Measurements from ENCODE around the gene C16orf54. TPM values are rescaled to one million over a fixed set of nuclear protein-coding genes. Genes with fewer than 3 reads are reported as not detected.
A peak's percentile ranks its signal among the peaks of the same experiment; 100 is the strongest.
"Not testable (repeated sequence)": the region's sequence is repeated elsewhere in the genome, so short reads cannot be mapped to it uniquely, and the experiment has no call there.

Gene C16orf54
- total and polyA plus RNA-seq, 5 experiments from 2014 or later = 20.7 to 110 (median 32.7) TPM

DNA sequence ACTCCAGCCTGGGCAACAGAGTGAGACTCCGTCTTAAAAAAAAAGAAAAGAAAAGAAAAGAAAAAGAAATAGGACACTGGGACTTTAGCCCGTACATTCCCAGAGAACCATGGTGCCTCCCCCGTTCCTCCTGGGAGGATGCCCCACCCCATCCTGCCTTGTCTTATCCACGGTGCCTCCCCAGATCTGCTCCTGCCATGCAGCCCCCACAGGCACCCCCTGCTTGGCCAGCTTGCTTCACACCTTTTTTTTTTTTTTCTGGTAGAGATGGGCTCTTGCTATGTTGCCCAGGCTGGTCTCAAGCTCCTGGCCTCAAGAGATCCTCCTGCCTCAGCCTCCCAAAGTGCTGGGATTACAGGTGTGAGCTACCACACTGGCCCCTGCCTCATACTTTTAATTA lies 728 bp upstream of the C16orf54 start:
- not testable (repeated sequence) for ATAC-seq, H3K27me3 Mint-ChIP-seq, H3K9me3 Mint-ChIP-seq
- Mint-ChIP-seq H3K36me3 (peaks cover 2 to 44% (median 28%) of the 10 kb centered on the region in 3 donors), H3K4me3 (peak overlapping the region; percentile 96 to 100 (median 99)), H3K4me1 (peaks cover 27 to 73% (median 62%) of the 10 kb centered on the region in 4 donors), H3K27ac (peak overlapping the region; percentile 82 to 100 (median 100))
- DNase-seq = peak in 1 of 10 donors; percentile 37
- POLR2A ChIA-PET = interaction anchor here (0.5 to 10.1 kb wide), 18 partner anchors 8 to 664 kb away, joined by 3 to 223 read pairs (median 4); partner anchors contain the start of genes KIF22, MAZ, PAGR1 and YPEL3

GRCh38 chr16:29745121-29745852 lies 503 bp downstream of the C16orf54 start:
- ATAC-seq (peak; percentile 48 to 53), DNase-seq (peak in 9 of 10 donors; percentile 28 to 86 (median 69))
- Mint-ChIP-seq H3K27me3 (peaks cover 0 to 4% (median 0%) of the 10 kb centered on the region in 5 donors), H3K36me3 (peaks cover 4 to 47% (median 40%) of the 10 kb centered on the region in 3 donors), H3K27ac (peak overlapping the region; percentile 82 to 100 (median 100)), H3K9me3 (peaks cover 0 to 3% (median 0%) of the 10 kb centered on the region in 9 donors), H3K4me1 (peaks cover 40 to 83% (median 74%) of the 10 kb centered on the region in 4 donors), H3K4me3 (peak overlapping the region; percentile 96 to 100 (median 99))
- POLR2A ChIA-PET = interaction anchor here (0.5 to 10.1 kb wide), 17 partner anchors 8 to 351 kb away, joined by 3 to 223 read pairs (median 7); partner anchors contain the start of genes KIF22, MAZ, PAGR1 and YPEL3

- Mint-ChIP-seq H3K27me3 (peaks cover 0 to 4% (median 0%) of the 10 kb centered on the region in 5 donors), H3K9me3 (peaks cover 0 to 3% (median 0%) of the 10 kb centered on the region in 9 donors), H3K27ac (peak overlapping the region; percentile 82 to 100 (median 100)), H3K4me3 (peak overlapping the region; percentile 96 to 100 (median 99)), H3K36me3 (peaks cover 4 to 51% (median 44%) of the 10 kb centered on the region in 3 donors), H3K4me1 (peaks cover 46 to 85% (median 79%) of the 10 kb centered on the region in 4 donors)
- POLR2A ChIA-PET = interaction anchor here (0.5 to 10.1 kb wide), 12 partner anchors 10 to 83 kb away, joined by 3 to 223 read pairs (median 14); partner anchors contain the start of genes KIF22, MAZ and PAGR1
- DNase-seq (peak in 5 of 10 donors; percentile 11 to 63 (median 50)), ATAC-seq (peak in 1 of 2 donors; percentile 6)
Observed at GRCh38 chr16:29744541-29745101, 1.2 kb downstream of the C16orf54 start.

- peaks cover 0 to 3% (median 0%) of the 10 kb centered on the region in 9 donors for H3K9me3 Mint-ChIP-seq
- peaks cover 0 to 4% (median 0%) of the 10 kb centered on the region in 5 donors for H3K27me3 Mint-ChIP-seq
- peak; percentile 24 to 25 for ATAC-seq
- POLR2A ChIA-PET = interaction anchor here (0.5 to 10.1 kb wide), 16 partner anchors 11 to 78 kb away, joined by 3 to 223 read pairs (median 10); partner anchors contain the start of genes KIF22, MAZ and PAGR1
- DNase-seq = peak in 8 of 10 donors; percentile 32 to 76 (median 62)
- H3K4me3 Mint-ChIP-seq = peak overlapping the region; percentile 96 to 100 (median 99)
- peak overlapping the region; percentile 82 to 100 (median 100) for H3K27ac Mint-ChIP-seq
- H3K36me3 Mint-ChIP-seq = peaks cover 4 to 49% (median 44%) of the 10 kb centered on the region in 3 donors
- H3K4me1 Mint-ChIP-seq = peaks cover 50 to 87% (median 81%) of the 10 kb centered on the region in 4 donors
Observed at GRCh38 chr16:29743827-29744531, 1.8 kb downstream of the C16orf54 start.

- DNase-seq (no peak), ATAC-seq (no peak)
- POLR2A ChIA-PET = interaction anchor here (0.6 to 10.1 kb wide), 18 partner anchors 10 to 322 kb away, joined by 3 to 223 read pairs (median 6); partner anchors contain the start of genes ALDOA, KIF22, MAZ and PAGR1
- H3K27me3 Mint-ChIP-seq = peaks cover 0 to 4% (median 0%) of the 10 kb centered on the region in 5 donors
- H3K9me3 Mint-ChIP-seq = peaks cover 0 to 3% (median 0%) of the 10 kb centered on the region in 9 donors
- H3K27ac Mint-ChIP-seq = peak overlapping the region; percentile 82 to 100 (median 98)
- H3K36me3 Mint-ChIP-seq = peaks cover 4 to 44% (median 44%) of the 10 kb centered on the region in 3 donors
- H3K4me1 Mint-ChIP-seq = peaks cover 54 to 91% (median 82%) of the 10 kb centered on the region in 4 donors
- H3K4me3 Mint-ChIP-seq = peak overlapping the region; percentile 85 to 100 (median 98)
Observed at GRCh38 chr16:29743475-29743826, 2.3 kb downstream of the C16orf54 start.

- Mint-ChIP-seq H3K36me3 (peaks cover 4 to 44% (median 44%) of the 10 kb centered on the region in 3 donors), H3K9me3 (peaks cover 0 to 3% (median 0%) of the 10 kb centered on the region in 9 donors), H3K27ac (peak overlapping the region; percentile 82 to 100 (median 98)), H3K4me1 (peaks cover 60 to 91% (median 85%) of the 10 kb centered on the region in 4 donors), H3K27me3 (peaks cover 0 to 4% (median 0%) of the 10 kb centered on the region in 5 donors), H3K4me3 (peak overlapping the region; percentile 85 to 100 (median 98))
- DNase-seq (peak in 4 of 10 donors; percentile 32 to 35 (median 34)), ATAC-seq (no peak)
- POLR2A ChIA-PET = interaction anchor here (0.6 to 10.1 kb wide), 16 partner anchors 9 to 734 kb away, joined by 3 to 223 read pairs (median 6); partner anchors contain the start of genes ALDOA, KIF22, MAZ and PAGR1
Observed at GRCh38 chr16:29742683-29743275, 3.0 kb downstream of the C16orf54 start.

- H3K4me1 Mint-ChIP-seq = peaks cover 65 to 91% (median 85%) of the 10 kb centered on the region in 4 donors
- POLR2A ChIA-PET = interaction anchor here (1.0 to 10.1 kb wide), 5 partner anchors 14 to 67 kb away, joined by 3 to 223 read pairs (median 9); partner anchors contain the start of gene KIF22
- H3K27me3 Mint-ChIP-seq, H3K9me3 Mint-ChIP-seq, DNase-seq, ATAC-seq: not testable (repeated sequence)
- peak overlapping the region; percentile 82 to 100 (median 94) for H3K27ac Mint-ChIP-seq
- H3K4me3 Mint-ChIP-seq = peak overlapping the region in 9 of 10 donors; percentile 50 to 100 (median 82)
- peaks cover 4 to 41% (median 40%) of the 10 kb centered on the region in 3 donors for H3K36me3 Mint-ChIP-seq
Observed at GRCh38 chr16:29740630-29741015, 5.2 kb downstream of the C16orf54 start.

DNA sequence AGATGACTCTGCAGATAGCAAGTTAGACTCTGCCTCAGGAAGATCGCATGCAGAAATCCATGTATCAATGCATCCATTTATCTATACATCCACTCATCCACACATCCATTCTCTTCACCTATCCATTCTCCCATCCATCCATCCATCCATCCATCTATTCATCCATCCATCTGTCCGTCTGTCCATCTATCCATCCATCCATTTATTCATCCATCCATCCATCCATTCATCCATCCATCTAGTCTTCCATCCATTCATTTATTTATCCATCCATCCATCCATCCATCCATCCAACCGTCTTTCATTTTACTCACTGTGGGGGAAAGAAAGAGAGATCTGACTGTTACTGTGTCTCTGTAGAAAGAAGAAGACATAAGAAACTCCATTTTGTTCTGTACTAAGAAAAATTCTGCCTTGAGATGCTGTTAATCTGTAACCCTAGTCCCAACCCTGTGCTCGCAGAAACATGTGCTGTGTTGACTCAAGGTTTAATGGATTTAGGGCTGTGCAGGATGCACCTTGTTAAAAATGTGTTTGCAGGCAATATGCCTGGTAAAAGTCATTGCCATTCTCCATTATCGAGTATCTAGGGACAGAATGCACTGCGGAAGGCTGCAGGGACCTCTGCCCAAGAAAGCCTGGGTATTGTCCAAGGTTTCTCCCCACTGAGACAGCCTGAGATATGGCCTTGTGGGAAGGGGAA lies 5.7 kb downstream of the C16orf54 start:
- POLR2A ChIA-PET = interaction anchor here (0.7 to 3.1 kb wide), 9 partner anchors 9 to 108 kb away, joined by 3 to 53 read pairs (median 8); partner anchors contain the start of gene KIF22
- ATAC-seq = not testable (repeated sequence)

GRCh38 chr16:29738514-29738913 lies 7.3 kb downstream of the C16orf54 start:
- Mint-ChIP-seq H3K36me3 (peaks cover 4 to 36% (median 27%) of the 10 kb centered on the region in 3 donors), H3K27ac (peak overlapping the region; percentile 82 to 100 (median 95)), H3K27me3 (no peaks in the 10 kb centered on the region), H3K9me3 (no peaks in the 10 kb centered on the region), H3K4me1 (peaks cover 58 to 88% (median 85%) of the 10 kb centered on the region in 4 donors), H3K4me3 (peak overlapping the region; percentile 36 to 80 (median 66))
- DNase-seq (peak; percentile 25 to 83 (median 72)), ATAC-seq (peak; percentile 79 to 86)
- POLR2A ChIA-PET = interaction anchor here (0.6 to 3.1 kb wide), 23 partner anchors 8 to 351 kb away, joined by 3 to 53 read pairs (median 5); partner anchors contain the start of genes ALDOA, C16orf54, KIF22 and MAZ

More for the DNA sequence above, 5.7 kb downstream of the C16orf54 start:
- H3K36me3 Mint-ChIP-seq = peaks cover 4 to 41% (median 38%) of the 10 kb centered on the region in 3 donors
- H3K4me3 Mint-ChIP-seq = peak overlapping the region; percentile 8 to 96 (median 62)
- H3K27me3 Mint-ChIP-seq, H3K9me3 Mint-ChIP-seq, DNase-seq: not testable (repeated sequence)
- H3K4me1 Mint-ChIP-seq = peaks cover 64 to 90% (median 85%) of the 10 kb centered on the region in 4 donors
- H3K27ac Mint-ChIP-seq = peak overlapping the region; percentile 82 to 100 (median 94)

DNA sequence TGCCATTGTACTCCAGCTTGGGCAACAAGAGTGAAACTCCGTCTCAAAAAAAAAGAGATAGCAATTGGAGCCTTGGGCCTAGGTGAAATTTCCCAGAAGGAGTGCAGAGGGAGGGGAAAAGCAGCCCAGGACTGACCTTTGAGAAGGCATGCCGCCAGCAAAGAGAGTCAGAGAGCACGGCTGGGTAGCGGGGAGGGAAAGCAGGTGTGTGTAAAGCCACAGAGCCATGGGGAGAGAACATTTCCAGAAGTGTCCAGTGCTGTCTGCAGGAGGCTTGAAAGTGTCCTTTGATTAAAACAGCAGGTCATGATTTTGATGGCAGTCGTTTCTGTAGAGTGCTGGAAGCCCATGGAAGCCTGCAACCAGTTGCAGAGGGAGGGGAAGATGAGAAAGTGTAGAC lies 8.1 kb downstream of the C16orf54 start:
- no peak for ATAC-seq
- peak overlapping the region; percentile 82 to 100 (median 95) for H3K27ac Mint-ChIP-seq
- no peaks in the 10 kb centered on the region for H3K27me3 Mint-ChIP-seq
- peaks cover 0 to 2% (median 0%) of the 10 kb centered on the region in 9 donors for H3K9me3 Mint-ChIP-seq
- POLR2A ChIA-PET = interaction anchor here (0.7 to 3.1 kb wide), 9 partner anchors 8 to 352 kb away, joined by 3 to 53 read pairs (median 10); partner anchors contain the start of genes C16orf54, KIF22 and MAZ
- DNase-seq = no peak
- H3K36me3 Mint-ChIP-seq = peaks cover 4 to 28% (median 18%) of the 10 kb centered on the region in 3 donors
- H3K4me3 Mint-ChIP-seq = peak overlapping the region; percentile 36 to 80 (median 66)
- peaks cover 55 to 85% (median 79%) of the 10 kb centered on the region in 4 donors for H3K4me1 Mint-ChIP-seq

Measured in naive thymus-derived CD8-positive, alpha-beta T cell (primary cell).